GM20000 (cell line): Measurements from ENCODE around the gene COBLL1.

Experiments used
- DNase-seq: peaks from one replicate; pipeline ENCODE4 v3.0.0; 2012; ENCODE audit warnings: low spot score
- CTCF ChIP-seq: IDR thresholded peaks from 2 replicates; pipeline ENCODE4 v1.5.1; 2012; ENCODE audit warnings: mild to moderate bottlenecking, control low read depth; ENCODE audit errors: extremely low read depth, missing control alignments

Gene COBLL1

GRCh38 chr2:164781394-164781793 is 60.2 kb downstream of the COBLL1 start:
- TF ChIP-seq CTCF = no peak
- no peak for DNase-seq

GRCh38 chr2:164780611-164781178 is 60.9 kb downstream of the COBLL1 start:
- DNase-seq = no peak
- TF ChIP-seq CTCF = no peak

- no peak for TF ChIP-seq CTCF
- DNase-seq = no peak
These were observed 62.1 kb downstream of the COBLL1 start for GRCh38 chr2:164779383-164780057.

- no peak for DNase-seq
- no peak for TF ChIP-seq CTCF
These were observed 62.9 kb downstream of the COBLL1 start for GRCh38 chr2:164778723-164779122.

GRCh38 chr2:164777847-164778461 is 63.7 kb downstream of the COBLL1 start:
- no peak for DNase-seq
- no peak for TF ChIP-seq CTCF

- no peak for DNase-seq
- TF ChIP-seq CTCF = no peak
These were observed 68.0 kb downstream of the COBLL1 start for GRCh38 chr2:164773635-164774034.

GRCh38 chr2:164773091-164773490 is 68.5 kb downstream of the COBLL1 start:
- TF ChIP-seq CTCF = no peak
- DNase-seq = no peak
